IMR-90 (cell line): Measurements from ENCODE around the gene NKX6-2. TPM values are rescaled to one million over a fixed set of nuclear protein-coding genes. Genes with fewer than 3 reads are reported as not detected.

ENCODE experiments used
- ATAC-seq: fragments of 200-7000 bp; cut with Tn5 transposase; 2 replicates; pipeline ENCODE4 v1.9.1; 2020; ENCODE audit warnings: low read depth, mild to moderate bottlenecking, moderate library complexity
- BruUV-seq: library from RNA; stranded (reverse); fragments of 400-500 nt; replicated peaks from 2 replicates; lab custom pipeline; 2021; lab: Mats Ljungman, UMichigan
- CTCF ChIA-PET: fragments of 300-600 bp; formaldehyde crosslinking; extraction: SDS; loops from one replicate; lab custom pipeline; 2021; ENCODE audit warnings: antibody characterized with exemption; lab: Yijun Ruan, JAX
- POLR2A ChIA-PET: fragments of 300-600 bp; sonication (Branson Sonifier 250); formaldehyde crosslinking; loops from one replicate; lab custom pipeline; 2022; ENCODE audit warnings: antibody characterized with exemption; ENCODE audit not compliant: unreplicated experiment; lab: Charles Lee
- DNase-seq: peaks from one replicate; pipeline ENCODE4 v3.0.0; 2013
- H2AFZ ChIP-seq: replicated peaks from 2 replicates; pipeline ENCODE3; 2013; ENCODE audit warnings: low read length, mild to moderate bottlenecking; ENCODE audit not compliant: poor library complexity
- H2AK5ac ChIP-seq: 2 replicates; pipeline ENCODE4 v1.6.1; 2013; ENCODE audit warnings: low read depth, low read length, inconsistent platforms
- H2AK9ac ChIP-seq: replicated peaks from 2 replicates; pipeline ENCODE3; 2013; ENCODE audit warnings: mild to moderate bottlenecking, low read depth, low read length, moderate library complexity; ENCODE audit not compliant: poor library complexity
- H2BK120ac ChIP-seq: 2 replicates; pipeline ENCODE4 v1.6.1; 2013; ENCODE audit warnings: low read depth, low read length, inconsistent platforms
- H2BK15ac ChIP-seq: 3 replicates; pipeline ENCODE4 v1.6.1; 2013; ENCODE audit warnings: low read depth, low read length, inconsistent platforms
- H2BK20ac ChIP-seq: 2 replicates; pipeline ENCODE4 v1.6.1; 2013; ENCODE audit warnings: low read depth, mild to moderate bottlenecking, inconsistent platforms, low read length, moderate library complexity
- H2BK5ac ChIP-seq: 2 replicates; pipeline ENCODE4 v1.6.1; 2013; ENCODE audit warnings: mild to moderate bottlenecking, low read depth, low read length, inconsistent platforms; ENCODE audit not compliant: poor library complexity, severe bottlenecking
- H3K14ac ChIP-seq: replicated peaks from 2 replicates; pipeline ENCODE4 v1.6.1; 2013; ENCODE audit warnings: low read depth, low read length, inconsistent platforms
- H3K18ac ChIP-seq: 2 replicates; pipeline ENCODE4 v1.6.1; 2013; ENCODE audit warnings: low read depth, low read length, control low read depth
- H3K23ac ChIP-seq: 2 replicates; pipeline ENCODE4 v1.6.1; 2013; ENCODE audit warnings: low read depth, low read length, inconsistent platforms
- H3K27ac ChIP-seq: 2 replicates; pipeline ENCODE4 v1.5.1; 2013; ENCODE audit warnings: mild to moderate bottlenecking, control low read depth, low read length; ENCODE audit not compliant: insufficient read depth
- H3K27me3 ChIP-seq: 2 replicates; pipeline ENCODE4 v1.6.1; 2013; ENCODE audit warnings: low read length; ENCODE audit not compliant: control insufficient read depth, insufficient read depth
- H3K36me3 ChIP-seq: 2 replicates; pipeline ENCODE4 v1.6.1; 2013; ENCODE audit warnings: low read length, mixed read lengths; ENCODE audit not compliant: control insufficient read depth, insufficient read depth
- H3K4ac ChIP-seq: 2 replicates; pipeline ENCODE4 v1.6.1; 2013; ENCODE audit warnings: low read depth, low read length, inconsistent platforms
- H3K4me1 ChIP-seq: 2 replicates; pipeline ENCODE4 v1.6.1; 2013; ENCODE audit warnings: low read length, mixed read lengths; ENCODE audit not compliant: control insufficient read depth, insufficient read depth
- H3K4me2 ChIP-seq: 2 replicates; pipeline ENCODE4 v1.6.1; 2013; ENCODE audit warnings: low read depth, mild to moderate bottlenecking, control low read depth, low read length, moderate library complexity
- H3K4me3 ChIP-seq: 2 replicates; pipeline ENCODE4 v1.5.1; 2013; ENCODE audit warnings: low read depth, mild to moderate bottlenecking, control low read depth, low read length, moderate library complexity; ENCODE audit not compliant: insufficient read depth
- H3K56ac ChIP-seq: 2 replicates; pipeline ENCODE4 v1.6.1; 2013; ENCODE audit warnings: low read length, inconsistent platforms; ENCODE audit not compliant: insufficient read depth; ENCODE audit errors: extremely low read depth
- H3K79me1 ChIP-seq, 2 experiments: 2 replicates each; pipeline ENCODE4 v1.6.1; 2013; ENCODE audit warnings: low read length in 2 of 2, inconsistent platforms in 1 of 2, low read depth in 1 of 2
- H3K9ac ChIP-seq: 2 replicates; pipeline ENCODE4 v1.6.1; 2013; ENCODE audit warnings: low read depth, low read length, control low read depth
- H3K9me1 ChIP-seq: 2 replicates; pipeline ENCODE4 v1.6.1; 2013; ENCODE audit warnings: low read length, inconsistent platforms; ENCODE audit not compliant: insufficient read depth
- H3K9me3 ChIP-seq: 2 replicates; pipeline ENCODE4 v1.6.1; 2013; ENCODE audit warnings: low read length; ENCODE audit not compliant: control insufficient read depth, insufficient read depth
- H4K20me1 ChIP-seq: 2 replicates; pipeline ENCODE4 v1.6.1; 2013; ENCODE audit warnings: low read length, inconsistent platforms; ENCODE audit not compliant: insufficient read depth
- H4K5ac ChIP-seq: 2 replicates; pipeline ENCODE4 v1.6.1; 2013; ENCODE audit warnings: mild to moderate bottlenecking, low read depth, low read length, control low read depth
- H4K8ac ChIP-seq, 2 experiments: 2 replicates each; pipeline ENCODE4 v1.6.1; 2013; ENCODE audit warnings: low read depth in 2 of 2, low read length in 2 of 2, control low read depth in 1 of 2, inconsistent platforms in 1 of 2
- H4K91ac ChIP-seq: 2 replicates; pipeline ENCODE4 v1.6.1; 2013; ENCODE audit warnings: low read depth, low read length, inconsistent platforms; ENCODE audit not compliant: insufficient read depth
- BHLHE40 ChIP-seq: fragments of 150-350 bp; IDR thresholded peaks from 2 replicates; pipeline ENCODE4 v1.6.1; 2016; ENCODE audit warnings: mild to moderate bottlenecking, low read depth, low read length
- CEBPB ChIP-seq: IDR thresholded peaks from 2 replicates; pipeline ENCODE4 v1.6.1; 2012; ENCODE audit warnings: low read depth, low read length, improper control_type of control experiment
- CTCF ChIP-seq: conservative IDR thresholded peaks from 2 replicates; pipeline ENCODE4 v1.5.1; 2012; ENCODE audit warnings: mild to moderate bottlenecking, low read depth, low read length, improper control_type of control experiment
- ELK1 ChIP-seq: fragments of 150-350 bp; IDR thresholded peaks from 2 replicates; pipeline ENCODE4 v1.6.1; 2016; ENCODE audit warnings: low read depth, mild to moderate bottlenecking, low read length, moderate library complexity, borderline replicate concordance
- FOS ChIP-seq: fragments of 150-350 bp; IDR thresholded peaks from 2 replicates; pipeline ENCODE4 v1.6.1; 2016; ENCODE audit warnings: low read depth, low read length
- MAFK ChIP-seq: IDR thresholded peaks from 2 replicates; pipeline ENCODE4 v1.6.1; 2012; ENCODE audit warnings: low read depth, low read length, improper control_type of control experiment
- MAZ ChIP-seq: IDR thresholded peaks from 2 replicates; pipeline ENCODE4 v1.6.1; 2012; ENCODE audit warnings: low read depth, mild to moderate bottlenecking, low read length, improper control_type of control experiment, moderate library complexity, borderline replicate concordance
- MXI1 ChIP-seq: IDR thresholded peaks from 2 replicates; pipeline ENCODE4 v1.6.1; 2012; ENCODE audit warnings: low read depth, mild to moderate bottlenecking, low read length, moderate library complexity, borderline replicate concordance
- NFE2L2 ChIP-seq: fragments of 150-350 bp; IDR thresholded peaks from 2 replicates; pipeline ENCODE4 v1.6.1; 2016; ENCODE audit warnings: low read depth, mild to moderate bottlenecking, low read length
- POLR2A ChIP-seq: IDR thresholded peaks from 2 replicates; pipeline ENCODE4 v1.6.1; 2012; ENCODE audit warnings: mild to moderate bottlenecking, low read depth, low read length
- RAD21 ChIP-seq: IDR thresholded peaks from 2 replicates; pipeline ENCODE4 v1.6.1; 2012; ENCODE audit warnings: low read length, improper control_type of control experiment
- RCOR1 ChIP-seq: IDR thresholded peaks from 2 replicates; pipeline ENCODE4 v1.6.1; 2012; ENCODE audit warnings: mild to moderate bottlenecking, low read length, improper control_type of control experiment; ENCODE audit not compliant: insufficient replicate concordance
- RFX5 ChIP-seq: IDR thresholded peaks from 2 replicates; pipeline ENCODE4 v1.8.0; 2012; ENCODE audit warnings: low read depth, mild to moderate bottlenecking, low read length, moderate library complexity
- SMC3 ChIP-seq: fragments of 150-350 bp; IDR thresholded peaks from 2 replicates; pipeline ENCODE4 v1.6.1; 2016; ENCODE audit warnings: low read depth, mild to moderate bottlenecking, antibody characterized with exemption, low read length, moderate library complexity
- USF2 ChIP-seq: fragments of 150-350 bp; IDR thresholded peaks from 2 replicates; pipeline ENCODE4 v1.6.1; 2017; ENCODE audit warnings: mild to moderate bottlenecking, antibody characterized with exemption, low read length, low read depth
- WGBS, 2 experiments: methylation state at CpG; one replicate each; pipeline versions ENCODE4 v1.1.5 to v1.1.7; 2013; ENCODE audit warnings: missing lambda C conversion rate in 2 of 2; ENCODE audit not compliant: insufficient read length in 1 of 2; ENCODE audit errors: extremely low coverage in 2 of 2; 5-methylcytosine and 5-hydroxymethylcytosine counted together
- dilution Hi-C: fragments of 300-500 bp; cut with HindIII; formaldehyde crosslinking; loops from one replicate; pipeline ENCODE4 v1.14.3; 2018; ENCODE audit warnings: low sequenced_read_pairs; ENCODE audit not compliant: unreplicated experiment
- in situ Hi-C: fragments of 300-500 bp; cut with MboI; formaldehyde crosslinking; loops from 3 replicates; pipeline ENCODE4 v1.14.3; 2019; ENCODE audit warnings: low sequenced_read_pairs, inconsistent platforms, mixed read lengths
- intact Hi-C: fragments of 100-400 bp; cut with micrococcal nuclease; formaldehyde crosslinking; loops from 2 replicates; pipeline ENCODE4 v1.10.0; 2022
- polyA plus RNA-seq, 3 experiments: library from polyadenylated mRNA; depleted of rRNA; stranded (reverse); fragments of >200 nt; gene quantifications; 2 replicates each; pipeline ENCODE4 v1.2.3, GENCODE V29; 2012; ENCODE audit warnings: low replicate concordance in 1 of 3
- total RNA-seq: library from RNA; depleted of rRNA; stranded (reverse); fragments of >200 nt; gene quantifications from 2 replicates; pipeline ENCODE4 v1.2.3, GENCODE V29; 2012

The NKX6-2 gene
- total and polyA plus RNA-seq, 2 of the 4 experiments (the other 2 are of a cell fraction) = not detected

GRCh38 chr10:132780356-132780755 is 5.6 kb downstream of the NKX6-2 start:
- CTCF ChIA-PET = no interaction called here
- no peak overlapping the region for H4K91ac ChIP-seq

More at GRCh38 chr10:132780356-132780755, 5.6 kb downstream of the NKX6-2 start:
- WGBS, 2 experiments = 89% methylated on average over 7 of the region's 12 CpGs; no CpG with 5 or more reads in 1 of the 2 experiments
- H4K20me1 ChIP-seq = peaks cover 3% of the 10 kb centered on the region; the same call in 1 of the 2 replicates
- H2BK120ac ChIP-seq = no peak overlapping the region
- no peak overlapping the region for H3K56ac ChIP-seq
- in situ Hi-C loops = no loop called here
- H3K27ac ChIP-seq = no peak overlapping the region
- no peak overlapping the region for H4K5ac ChIP-seq
- H3K14ac ChIP-seq = no peak overlapping the region
- dilution Hi-C loops = no loop called here
- no peak overlapping the region for H2BK15ac ChIP-seq
- H3K4me2 ChIP-seq = no peak overlapping the region
- intact Hi-C loops = no loop called here
- peaks cover 5% of the 10 kb centered on the region; the same call in 1 of the 2 replicates for H3K9me3 ChIP-seq
- H2BK20ac ChIP-seq = no peak overlapping the region
- H2BK5ac ChIP-seq = no peak overlapping the region
- H3K4ac ChIP-seq = no peak overlapping the region
- H3K18ac ChIP-seq = no peak overlapping the region
- H3K4me3 ChIP-seq = no peak overlapping the region
- POLR2A ChIA-PET = no interaction called here
- DNase-seq = no peak
- no peak overlapping the region for H2AFZ ChIP-seq
- no peak overlapping the region for H3K9ac ChIP-seq
- peaks cover 8% of the 10 kb centered on the region for H3K36me3 ChIP-seq
- no peaks in the 10 kb centered on the region for H3K9me1 ChIP-seq
- ATAC-seq = no peak
- H2AK9ac ChIP-seq = no peak overlapping the region
- no peaks in the 10 kb centered on the region for H3K4me1 ChIP-seq
- no peaks in the 10 kb centered on the region for H3K79me1 ChIP-seq
- no peak overlapping the region for H3K23ac ChIP-seq
- H4K8ac ChIP-seq = no peak overlapping the region
- TF ChIP-seq USF2 (no peak), ELK1 (no peak), RCOR1 (no peak), CTCF (no peak), SMC3 (no peak), RFX5 (no peak), BHLHE40 (no peak), NFE2L2 (no peak), RAD21 (no peak), MAZ (no peak), MXI1 (no peak), CEBPB (no peak), MAFK (no peak), FOS (no peak), POLR2A (no peak)
- BruUV-seq = no TSS peak
- no peak overlapping the region for H2AK5ac ChIP-seq
- H3K27me3 ChIP-seq = peaks cover 23% of the 10 kb centered on the region
